CD8-positive, alpha-beta memory T cell (primary cell): ENCODE results near the gene LY86. TPM values are rescaled to one million over a fixed set of nuclear protein-coding genes. Genes with fewer than 3 reads are reported as not detected.

Experiments used
- CTCF ChIA-PET: fragments of 350-600 bp; sonication (Branson Sonifier 250); formaldehyde crosslinking; loops from one replicate; lab custom pipeline; 2021; ENCODE audit warnings: antibody characterized with exemption; lab: Charles Lee
- POLR2A ChIA-PET: fragments of 350-600 bp; sonication (Branson Sonifier 250); formaldehyde crosslinking; loops from one replicate; lab custom pipeline; 2021; ENCODE audit warnings: antibody characterized with exemption; lab: Charles Lee
- DNase-seq, 5 donors: peaks; one replicate each; pipeline versions ENCODE4 v3.0.0 to v3.0.0-alpha.2; 2020 to 2022; ENCODE audit warnings: mixed read lengths in 1 of 5
- H3K27ac ChIP-seq: one replicate; pipeline ENCODE4 v1.7.0; 2013; ENCODE audit warnings: low read depth, mild to moderate bottlenecking, low read length, moderate library complexity
- H3K27me3 ChIP-seq: 2 replicates; pipeline ENCODE4 v1.7.0; 2013; ENCODE audit warnings: low read length, mild to moderate bottlenecking; ENCODE audit not compliant: insufficient read depth, poor library complexity, severe bottlenecking
- H3K36me3 ChIP-seq: 2 replicates; pipeline ENCODE4 v1.7.0; 2013; ENCODE audit warnings: mild to moderate bottlenecking, low read length, moderate library complexity; ENCODE audit not compliant: insufficient read depth
- H3K4me1 ChIP-seq: 2 replicates; pipeline ENCODE4 v1.7.0; 2013; ENCODE audit warnings: mild to moderate bottlenecking, low read length, moderate library complexity; ENCODE audit not compliant: insufficient read depth
- H3K4me3 ChIP-seq: 2 replicates; pipeline ENCODE4 v1.7.0; 2013; ENCODE audit warnings: mild to moderate bottlenecking, low read length
- H3K9me3 ChIP-seq: 2 replicates; pipeline ENCODE4 v1.7.0; 2013; ENCODE audit warnings: mild to moderate bottlenecking, low read length
- H3K27ac Mint-ChIP-seq, 8 donors: one replicate each; pipeline ENCODE4 v1.8.0; 2020 to 2021; ENCODE audit warnings: mixed read lengths in 8 of 8, mild to moderate bottlenecking in 6 of 8, inconsistent platforms in 3 of 8, moderate library complexity in 3 of 8
- H3K27me3 Mint-ChIP-seq, 2 donors: one replicate each; pipeline ENCODE4 v1.8.0; 2020 to 2021; ENCODE audit warnings: mixed read lengths in 2 of 2, mild to moderate bottlenecking in 1 of 2, moderate library complexity in 1 of 2
- H3K36me3 Mint-ChIP-seq, 3 donors: one replicate each; pipeline ENCODE4 v1.8.0; 2020 to 2021; ENCODE audit warnings: mixed read lengths in 3 of 3, inconsistent platforms in 1 of 3, mild to moderate bottlenecking in 1 of 3
- H3K4me1 Mint-ChIP-seq, 3 donors: one replicate each; pipeline ENCODE4 v1.8.0; 2020 to 2021; ENCODE audit warnings: mixed read lengths in 3 of 3, inconsistent platforms in 1 of 3, mild to moderate bottlenecking in 1 of 3
- H3K4me3 Mint-ChIP-seq, 7 donors: one replicate each; pipeline ENCODE4 v1.8.0; 2020 to 2021; ENCODE audit warnings: mixed read lengths in 7 of 7, mild to moderate bottlenecking in 6 of 7, moderate library complexity in 4 of 7, inconsistent platforms in 2 of 7
- H3K9me3 Mint-ChIP-seq, 5 donors: one replicate each; pipeline ENCODE4 v1.8.0; 2020 to 2022; ENCODE audit warnings: mixed read lengths in 5 of 5, mild to moderate bottlenecking in 3 of 5, moderate library complexity in 2 of 5, inconsistent platforms in 1 of 5
- polyA plus RNA-seq: library from polyadenylated mRNA; unstranded; fragments of 300-500 nt; fragmentation: Illumina TruSeq; gene quantifications from one replicate; pipeline ENCODE4 v1.2.3, GENCODE V29; 2021
- total RNA-seq, 2 experiments: library from RNA; stranded (reverse); gene quantifications; one replicate each; pipeline ENCODE4 v1.2.3, GENCODE V29; 2021

The LY86 gene
- total RNA-seq (under 1 TPM; 0.31 to 0.53 TPM), polyA plus RNA-seq (2.4 TPM)

- POLR2A ChIA-PET, result interaction anchor here (0.5 kb wide), 1 partner anchor 71 kb away, joined by 3 read pairs; no protein-coding TSS in a partner anchor
- Mint-ChIP-seq H3K27me3 (no peaks in the 10 kb centered on the region), H3K36me3 (peaks cover 0 to 4% (median 0%) of the 10 kb centered on the region in 3 donors), H3K4me1 (peaks cover 33 to 58% (median 40%) of the 10 kb centered on the region in 3 donors), H3K9me3 (no peaks in the 10 kb centered on the region), H3K4me3 (peak within 1 kb of the TSS in 5 of 7 donors; percentile 23 to 64 (median 51)), H3K27ac (peak within 1 kb of the TSS in 5 of 8 donors; percentile 21 to 84 (median 63))
- H3K27me3 ChIP-seq, result no peaks in the 10 kb centered on the region
- DNase-seq, result peak in 1 of 5 donors; percentile 42
- no peaks in the 10 kb centered on the region for H3K36me3 ChIP-seq
- no peaks in the 10 kb centered on the region for H3K9me3 ChIP-seq
- CTCF ChIA-PET, result interaction anchor here (1.6 kb wide), 1 partner anchor 41 kb away, joined by 5 read pairs; no protein-coding TSS in a partner anchor
- H3K27ac ChIP-seq, result no peak within 1 kb of the TSS
- H3K4me3 ChIP-seq, result peak within 1 kb of the TSS; percentile 2
- peaks cover 68% of the 10 kb centered on the region for H3K4me1 ChIP-seq
Observed at GRCh38 chr6:6588064-6588923, at the start of gene LY86. LY86 (plus strand) TSS chr6:6588720; CDS start chr6:6588735, 15 bp downstream.

GRCh38 chr6:6539036-6539435 lies 49.5 kb upstream of the LY86 start:
- Histone ChIP-seq H3K4me1 (no peaks in the 10 kb centered on the region), H3K9me3 (no peaks in the 10 kb centered on the region), H3K36me3 (no peaks in the 10 kb centered on the region), H3K27ac (no peak overlapping the region), H3K4me3 (no peak overlapping the region), H3K27me3 (no peaks in the 10 kb centered on the region)
- ChIA-PET POLR2A (no interaction called here), CTCF (interaction anchor here (1.6 to 1.8 kb wide), 3 partner anchors 8 to 1395 kb away, joined by 3 to 5 read pairs (median 4); no protein-coding TSS in a partner anchor)
- H3K4me3 Mint-ChIP-seq, result no peak overlapping the region
- no peaks in the 10 kb centered on the region for H3K36me3 Mint-ChIP-seq
- H3K27me3 Mint-ChIP-seq, result peaks cover 16 to 36% of the 10 kb centered on the region in 2 donors
- peaks cover 0 to 13% (median 5%) of the 10 kb centered on the region in 3 donors for H3K4me1 Mint-ChIP-seq
- no peak for DNase-seq
- H3K9me3 Mint-ChIP-seq, result peaks cover 0 to 2% (median 0%) of the 10 kb centered on the region in 5 donors
- no peak overlapping the region for H3K27ac Mint-ChIP-seq

GRCh38 chr6:6542357-6542756 lies 46.2 kb upstream of the LY86 start:
- H3K4me1 ChIP-seq, result no peaks in the 10 kb centered on the region
- Mint-ChIP-seq H3K27me3 (peaks cover 41 to 48% of the 10 kb centered on the region in 2 donors), H3K4me1 (peaks cover 5 to 23% (median 13%) of the 10 kb centered on the region in 3 donors), H3K27ac (no peak overlapping the region), H3K9me3 (peaks cover 0 to 2% (median 0%) of the 10 kb centered on the region in 5 donors), H3K4me3 (no peak overlapping the region), H3K36me3 (no peaks in the 10 kb centered on the region)
- no peak overlapping the region for H3K27ac ChIP-seq
- H3K27me3 ChIP-seq, result peaks cover 22% of the 10 kb centered on the region
- H3K9me3 ChIP-seq, result no peaks in the 10 kb centered on the region
- H3K4me3 ChIP-seq, result no peak overlapping the region
- DNase-seq, result no peak
- no peaks in the 10 kb centered on the region for H3K36me3 ChIP-seq
- ChIA-PET CTCF (no interaction called here), POLR2A (no interaction called here)

- POLR2A ChIA-PET, result no interaction called here
Observed at GRCh38 chr6:6543181-6543879, 45.2 kb upstream of the LY86 start.

GRCh38 chr6:6545616-6546317 lies 42.8 kb upstream of the LY86 start:
- CTCF ChIA-PET, result interaction anchor here (0.7 to 3.1 kb wide), 10 partner anchors 8 to 1402 kb away, joined by 3 to 34 read pairs (median 6); no protein-coding TSS in a partner anchor
- DNase-seq, result no peak
- Mint-ChIP-seq H3K4me1 (peaks cover 5 to 14% (median 7%) of the 10 kb centered on the region in 3 donors), H3K27ac (no peak overlapping the region), H3K9me3 (peaks cover 0 to 2% (median 0%) of the 10 kb centered on the region in 5 donors), H3K27me3 (peaks cover 49 to 54% of the 10 kb centered on the region in 2 donors), H3K36me3 (no peaks in the 10 kb centered on the region), H3K4me3 (peak overlapping the region in 3 of 7 donors; percentile 34 to 69 (median 43))
- no peaks in the 10 kb centered on the region for H3K9me3 ChIP-seq
- POLR2A ChIA-PET, result interaction anchor here (0.6 kb wide), 1 partner anchor 9 kb away, joined by 5 read pairs; no protein-coding TSS in a partner anchor
- no peak overlapping the region for H3K4me3 ChIP-seq
- H3K27me3 ChIP-seq, result peaks cover 25% of the 10 kb centered on the region
- no peaks in the 10 kb centered on the region for H3K4me1 ChIP-seq
- no peak overlapping the region for H3K27ac ChIP-seq
- no peaks in the 10 kb centered on the region for H3K36me3 ChIP-seq

More at GRCh38 chr6:6543181-6543879, 45.2 kb upstream of the LY86 start:
- H3K27ac Mint-ChIP-seq, result no peak overlapping the region
- CTCF ChIA-PET, result interaction anchor here (1.3 kb wide), 1 partner anchor 1400 kb away, joined by 4 read pairs; no protein-coding TSS in a partner anchor
- Histone ChIP-seq H3K9me3 (no peaks in the 10 kb centered on the region), H3K36me3 (no peaks in the 10 kb centered on the region), H3K27ac (no peak overlapping the region), H3K27me3 (peaks cover 25% of the 10 kb centered on the region), H3K4me3 (no peak overlapping the region), H3K4me1 (no peaks in the 10 kb centered on the region)
- H3K36me3 Mint-ChIP-seq, result no peaks in the 10 kb centered on the region
- H3K4me1 Mint-ChIP-seq, result peaks cover 5 to 17% (median 10%) of the 10 kb centered on the region in 3 donors
- H3K27me3 Mint-ChIP-seq, result peaks cover 43 to 57% of the 10 kb centered on the region in 2 donors
- DNase-seq, result no peak
- no peak overlapping the region for H3K4me3 Mint-ChIP-seq
- peaks cover 0 to 2% (median 0%) of the 10 kb centered on the region in 5 donors for H3K9me3 Mint-ChIP-seq

- ChIA-PET POLR2A (no interaction called here), CTCF (interaction anchor here (0.7 to 3.1 kb wide), 24 partner anchors 8 to 1405 kb away, joined by 3 to 34 read pairs (median 4); no protein-coding TSS in a partner anchor)
- H3K9me3 ChIP-seq, result no peaks in the 10 kb centered on the region
- H3K36me3 Mint-ChIP-seq, result no peaks in the 10 kb centered on the region
- H3K36me3 ChIP-seq, result no peaks in the 10 kb centered on the region
- DNase-seq, result peak in 2 of 5 donors; percentile 4 to 6
- H3K27ac Mint-ChIP-seq, result peak overlapping the region in 1 of 8 donors; percentile 20
- peaks cover 25% of the 10 kb centered on the region for H3K27me3 ChIP-seq
- peaks cover 48 to 54% of the 10 kb centered on the region in 2 donors for H3K27me3 Mint-ChIP-seq
- peaks cover 0 to 2% (median 0%) of the 10 kb centered on the region in 5 donors for H3K9me3 Mint-ChIP-seq
- no peak overlapping the region for H3K27ac ChIP-seq
- peak overlapping the region; percentile 52 for H3K4me3 ChIP-seq
- no peaks in the 10 kb centered on the region for H3K4me1 ChIP-seq
- peaks cover 5 to 14% (median 7%) of the 10 kb centered on the region in 3 donors for H3K4me1 Mint-ChIP-seq
- H3K4me3 Mint-ChIP-seq, result peak overlapping the region; percentile 0 to 88 (median 78)
Observed at GRCh38 chr6:6546318-6547109, 42.0 kb upstream of the LY86 start.
